ENCODE data around the gene PHF2. TPM values are rescaled to one million over a fixed set of nuclear protein-coding genes. Genes with fewer than 3 reads are reported as not detected.

PHF2 gene
- total and polyA plus RNA-seq, 2 of the 8 experiments (the other 6 are each of a cell fraction or from before 2014, with no cell fraction given): 3.4 to 9.4 TPM

DNA sequence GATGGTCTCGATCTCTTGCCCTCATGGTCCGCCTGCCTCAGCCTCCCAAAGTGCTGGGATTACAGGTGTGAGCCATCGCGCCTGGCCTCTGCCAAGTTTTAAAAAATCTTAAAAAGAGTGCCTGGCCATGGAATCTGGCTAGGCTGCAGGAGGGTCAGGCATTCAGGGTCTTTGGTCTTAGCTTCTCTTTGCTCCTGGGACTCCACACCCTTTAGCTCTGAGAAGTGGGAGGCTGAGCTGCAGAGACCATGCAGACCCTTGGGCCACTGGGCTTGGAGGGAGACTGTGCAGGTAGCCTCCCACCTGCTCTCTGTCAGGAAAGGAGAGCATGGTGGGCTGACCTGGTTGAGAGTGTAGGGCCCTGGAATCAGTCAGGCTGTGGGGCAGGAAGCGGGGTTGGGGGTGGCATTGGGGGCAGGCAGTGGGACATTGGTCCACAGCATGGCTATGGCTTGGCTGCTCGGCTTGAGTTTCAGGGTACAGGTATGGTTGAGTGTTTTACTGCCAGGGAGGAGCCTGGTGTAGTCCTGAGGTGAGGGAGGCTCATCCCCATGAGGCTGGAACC, 20.8 kb downstream of the PHF2 start (continued):
- no peak for TF ChIP-seq BRCA1 (IDR thresholded peaks at IDR 0.05; ENCODE audit: low read depth, low read length)
- no peak for TF ChIP-seq SUZ12 (IDR thresholded peaks at IDR 0.05; ENCODE audit: low read length)
- TF ChIP-seq, protein P1, sequence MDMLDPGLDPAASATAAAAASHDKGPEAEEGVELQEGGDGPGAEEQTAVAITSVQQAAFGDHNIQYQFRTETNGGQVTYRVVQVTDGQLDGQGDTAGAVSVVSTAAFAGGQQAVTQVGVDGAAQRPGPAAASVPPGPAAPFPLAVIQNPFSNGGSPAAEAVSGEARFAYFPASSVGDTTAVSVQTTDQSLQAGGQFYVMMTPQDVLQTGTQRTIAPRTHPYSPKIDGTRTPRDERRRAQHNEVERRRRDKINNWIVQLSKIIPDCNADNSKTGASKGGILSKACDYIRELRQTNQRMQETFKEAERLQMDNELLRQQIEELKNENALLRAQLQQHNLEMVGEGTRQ (IDR thresholded peaks at IDR 0.05; ENCODE audit: low read length): no peak
- no peak for TF ChIP-seq RXRA (IDR thresholded peaks at IDR 0.05; ENCODE audit: insufficient read depth, low read depth, low read length)
- no peak for TF ChIP-seq RAD21 (IDR thresholded peaks at IDR 0.05 in 1 of 2, conservative IDR thresholded peaks at IDR 0.05 in 1 of 2; ENCODE audit: low read depth in 2 of 2, low read length in 2 of 2)
- TF ChIP-seq CEBPB (IDR thresholded peaks at IDR 0.05; ENCODE audit: low read depth, low read length): no peak
- no peak for TF ChIP-seq BCL11A (IDR thresholded peaks at IDR 0.05; ENCODE audit: low read depth in 2 of 2, low read length in 2 of 2)

Measured in H1 (cell line).